HUDEP-2 (cell line): ENCODE results near the gene ALDH4A1.

Experiments
- DNase-seq, 76 experiments: peaks; one replicate each; lab custom pipeline; 2025; ENCODE audit not compliant: unreplicated experiment in 76 of 76; lab: John Stamatoyannopoulos, UW

Gene ALDH4A1

DNA sequence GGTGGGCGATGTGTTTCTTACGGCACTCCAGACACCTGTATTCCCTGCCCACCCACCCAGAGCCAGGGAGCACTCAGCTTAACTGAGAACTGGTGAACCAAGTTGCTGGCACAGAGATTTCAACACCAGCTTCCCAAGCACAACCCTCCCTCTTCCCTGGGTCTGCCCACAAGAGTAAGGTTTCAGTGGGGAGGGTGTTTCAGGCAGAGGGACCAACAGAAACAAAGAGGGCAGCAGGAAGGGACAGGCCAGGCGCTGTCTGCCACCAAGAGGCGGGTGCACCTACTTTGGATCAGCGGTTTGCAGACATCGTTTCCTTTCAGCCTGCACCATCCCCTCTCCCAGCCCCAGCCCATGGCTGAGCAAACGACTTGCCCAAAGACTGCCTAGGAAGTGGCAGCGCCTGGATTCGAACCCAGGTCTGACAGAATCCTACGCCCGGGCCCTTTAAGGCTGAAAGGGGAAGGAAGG, 21.9 kb upstream of the ALDH4A1 start:
- DNase-seq: no peak

DNA sequence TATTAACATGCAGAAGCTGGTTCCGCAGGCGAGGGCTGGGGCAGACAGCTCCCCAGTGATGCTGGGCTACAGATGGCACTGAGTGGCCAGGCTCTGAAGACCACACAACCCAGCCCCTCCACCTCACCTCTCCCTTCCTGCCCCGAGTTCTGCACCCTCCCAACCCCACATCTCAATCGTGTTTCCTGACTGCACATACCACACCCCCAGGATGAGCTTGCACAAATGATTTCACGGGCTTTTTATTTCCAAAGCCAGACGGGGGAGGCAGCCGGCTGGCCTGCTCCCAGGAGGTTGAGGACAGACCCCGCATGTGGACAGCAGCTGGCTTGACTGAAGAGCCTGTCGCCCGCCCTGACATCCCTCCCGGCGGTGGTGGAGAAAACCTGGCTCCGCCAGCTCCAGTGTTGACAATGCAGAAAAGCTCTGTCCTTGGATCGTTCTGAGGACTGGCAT, 21.4 kb upstream of the ALDH4A1 start:
- DNase-seq: no peak

DNA sequence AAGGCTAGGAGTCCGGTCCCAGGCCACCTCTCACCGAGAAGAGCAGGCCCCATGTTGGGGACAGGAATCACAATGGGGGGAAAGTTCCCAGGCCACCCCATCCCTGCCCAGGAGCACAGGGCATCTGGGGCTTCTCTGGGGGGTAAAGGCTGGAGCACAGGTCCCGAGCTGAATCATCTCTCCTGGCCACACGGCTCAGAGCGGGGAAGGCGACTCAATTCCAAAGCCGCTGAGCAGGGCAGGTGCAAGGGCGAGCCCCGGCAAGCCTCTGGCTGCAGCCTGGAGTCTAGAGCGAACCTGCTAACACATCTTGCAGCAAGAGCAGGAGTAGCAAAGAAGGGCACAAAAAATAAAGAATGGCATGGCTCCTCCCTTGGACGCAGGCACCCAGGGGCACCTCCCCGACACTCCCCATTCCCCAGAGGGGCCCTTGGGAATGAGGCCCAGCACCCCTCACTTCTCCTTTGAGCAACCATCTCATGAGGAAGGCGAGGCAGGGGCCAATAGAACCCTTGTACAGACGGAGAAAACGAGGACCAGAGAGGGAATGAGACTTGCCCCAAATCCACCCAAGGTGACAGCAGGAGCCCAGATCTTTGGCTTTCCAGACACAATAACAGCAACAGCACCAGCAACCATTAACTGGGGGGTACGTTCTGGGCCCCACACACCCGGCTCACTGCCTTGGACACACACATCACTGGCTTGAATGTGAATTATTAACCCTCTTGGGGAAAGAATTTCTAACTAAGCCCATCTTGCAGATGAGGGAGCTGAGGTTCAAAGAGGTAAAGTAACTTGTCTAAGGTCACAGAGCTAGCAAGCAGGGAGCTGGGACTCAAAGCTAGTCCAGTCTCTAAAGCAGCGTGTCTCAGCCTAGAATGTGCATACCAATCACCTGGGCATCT, 20.7 kb upstream of the ALDH4A1 start:
- DNase-seq: no peak

DNA sequence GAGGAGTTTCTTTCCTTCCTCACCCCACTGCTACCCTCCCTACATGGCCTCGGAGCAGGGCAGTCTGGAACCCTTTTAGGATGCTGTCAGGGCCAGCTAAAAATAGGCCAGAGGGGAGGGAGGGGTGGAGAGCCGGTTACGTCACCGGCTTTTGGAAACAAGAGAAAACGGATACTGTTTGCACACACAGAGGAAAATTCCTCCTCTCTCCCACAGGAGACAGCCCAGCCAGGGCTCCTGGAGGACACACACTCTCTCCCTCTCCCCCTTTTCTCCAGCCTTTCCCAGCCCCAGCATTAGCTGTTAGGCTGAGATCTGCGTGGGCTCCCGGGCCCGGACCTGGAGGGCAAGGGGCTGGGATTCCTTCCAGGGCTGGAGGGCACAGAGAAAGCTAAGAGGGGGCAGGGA, 20.0 kb upstream of the ALDH4A1 start:
- no peak for DNase-seq

DNA sequence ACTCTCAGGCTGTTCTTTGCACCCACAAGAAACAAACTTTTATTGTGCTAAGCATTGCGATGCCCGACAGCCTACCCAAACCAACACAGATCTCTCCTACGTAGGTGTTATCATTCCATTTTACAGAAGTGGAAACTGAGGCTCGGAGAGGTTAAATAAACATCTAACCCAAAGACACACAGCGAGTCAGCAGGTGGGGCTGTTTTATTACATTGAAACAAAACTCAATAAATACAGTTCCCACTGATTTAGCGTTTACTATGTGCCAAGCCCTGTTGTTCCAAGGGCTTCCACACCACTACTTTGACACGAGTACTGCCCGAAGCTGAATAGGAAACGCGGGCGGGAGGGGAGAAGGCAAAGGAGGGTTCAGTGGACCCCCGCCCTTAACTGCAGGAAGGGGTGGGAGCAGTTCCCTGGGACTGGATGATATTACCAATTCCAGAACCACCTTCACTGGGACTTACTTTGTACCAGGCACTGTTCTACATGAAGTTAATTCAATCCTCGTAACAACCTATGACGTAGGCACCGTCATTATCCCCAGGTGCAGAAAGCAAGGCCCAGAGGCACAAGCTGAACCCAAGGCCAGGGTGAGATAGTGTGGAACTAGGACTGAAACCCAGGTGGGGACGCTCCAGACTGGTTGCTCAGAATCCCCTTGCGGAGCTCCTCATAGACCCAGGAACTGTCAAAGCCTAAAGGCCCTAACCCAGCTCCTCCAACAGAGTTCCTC, 19.3 kb upstream of the ALDH4A1 start:
- no peak for DNase-seq

DNA sequence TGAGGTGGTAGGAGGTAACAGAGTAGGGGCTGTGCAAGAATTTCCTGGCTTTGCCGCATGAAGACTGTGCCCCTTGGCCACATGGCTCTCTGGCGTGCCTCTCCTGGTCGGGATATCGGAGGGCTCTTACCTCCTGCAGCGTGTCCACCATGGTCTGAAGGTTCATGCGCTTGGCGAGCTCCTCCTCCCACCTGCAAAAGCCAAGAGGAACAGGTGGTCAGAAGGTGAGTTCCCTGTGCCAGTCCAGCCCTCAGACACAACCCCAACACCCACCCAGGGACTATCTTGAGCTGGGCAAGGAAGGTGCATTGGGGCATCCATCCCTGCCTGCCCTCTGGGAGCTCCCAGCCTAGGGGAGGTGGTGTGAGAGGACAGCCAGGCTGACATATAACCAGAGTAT, 18.6 kb upstream of the ALDH4A1 start:
- DNase-seq: no peak

DNA sequence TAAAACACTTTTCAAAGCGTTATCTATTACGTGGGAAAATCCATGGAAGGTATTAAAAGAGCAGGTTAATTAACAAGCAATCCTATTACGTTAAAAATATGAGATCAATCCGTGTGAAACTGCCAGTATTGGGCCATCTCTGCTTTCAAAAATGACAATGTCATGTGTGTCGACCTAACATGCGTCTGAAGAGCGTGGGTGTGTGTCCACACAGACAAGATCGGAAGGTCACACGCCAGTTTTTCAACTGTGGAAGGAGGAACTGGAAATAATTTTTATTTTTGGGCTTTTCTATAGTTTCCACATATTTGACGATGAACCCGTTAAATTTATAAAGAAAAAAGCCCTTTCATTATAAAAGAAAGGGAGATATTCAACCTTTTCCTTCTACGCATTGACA, 17.6 kb upstream of the ALDH4A1 start:
- no peak for DNase-seq

DNA sequence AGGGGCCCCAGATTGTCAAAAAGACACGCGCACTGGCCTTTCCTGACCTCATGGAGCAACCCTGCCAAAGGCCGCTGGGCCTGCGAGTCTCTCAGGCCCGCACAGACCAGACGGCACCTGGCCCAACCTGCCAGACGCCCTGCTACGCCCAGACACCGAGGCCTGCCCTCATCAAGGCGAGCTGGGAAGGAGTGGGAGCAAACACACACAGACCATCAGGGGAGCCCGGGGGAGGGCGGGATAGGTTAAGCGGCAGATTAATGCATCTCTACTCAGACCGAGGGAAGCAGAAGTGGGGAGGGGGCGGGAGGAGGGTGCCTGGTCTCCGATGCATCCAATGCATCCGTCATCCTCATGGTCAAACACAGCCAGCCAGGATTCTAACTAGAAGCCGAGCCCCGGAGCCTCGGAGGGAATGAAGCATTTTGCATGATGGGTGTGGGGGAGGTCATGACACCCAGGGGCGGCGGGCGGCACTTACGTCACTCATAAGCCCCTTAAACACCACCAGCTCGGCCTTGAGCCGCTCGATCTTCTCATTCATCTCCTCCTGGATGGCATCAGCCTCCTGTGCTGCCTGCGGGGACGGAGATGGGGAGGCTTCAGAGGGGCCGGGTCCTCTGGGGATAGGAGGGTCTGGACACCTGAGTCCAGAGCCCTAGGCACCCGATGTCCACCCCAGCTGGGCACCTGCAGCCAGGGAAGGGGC, 17.0 kb upstream of the ALDH4A1 start:
- DNase-seq: no peak

DNA sequence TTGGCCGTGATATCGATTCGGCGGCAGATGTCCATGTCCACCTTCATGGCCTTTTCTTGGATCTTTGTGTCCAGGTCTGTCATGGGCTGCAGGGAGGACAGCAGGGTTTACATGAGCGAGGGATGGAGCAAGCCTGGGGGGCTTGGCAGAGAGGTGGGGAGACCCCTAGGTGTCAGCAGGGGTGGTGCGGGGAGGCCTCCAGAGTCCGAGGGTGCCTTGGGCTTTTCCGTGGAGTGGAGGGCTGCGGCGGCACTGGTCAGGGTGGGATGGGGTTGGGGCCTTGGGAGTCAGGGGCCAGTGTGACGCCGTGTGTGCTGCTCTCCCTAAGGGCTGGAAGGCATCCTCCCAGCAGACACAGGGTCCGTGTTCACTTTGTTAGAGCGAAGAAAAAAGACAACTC, 16.1 kb upstream of the ALDH4A1 start:
- DNase-seq: no peak

DNA sequence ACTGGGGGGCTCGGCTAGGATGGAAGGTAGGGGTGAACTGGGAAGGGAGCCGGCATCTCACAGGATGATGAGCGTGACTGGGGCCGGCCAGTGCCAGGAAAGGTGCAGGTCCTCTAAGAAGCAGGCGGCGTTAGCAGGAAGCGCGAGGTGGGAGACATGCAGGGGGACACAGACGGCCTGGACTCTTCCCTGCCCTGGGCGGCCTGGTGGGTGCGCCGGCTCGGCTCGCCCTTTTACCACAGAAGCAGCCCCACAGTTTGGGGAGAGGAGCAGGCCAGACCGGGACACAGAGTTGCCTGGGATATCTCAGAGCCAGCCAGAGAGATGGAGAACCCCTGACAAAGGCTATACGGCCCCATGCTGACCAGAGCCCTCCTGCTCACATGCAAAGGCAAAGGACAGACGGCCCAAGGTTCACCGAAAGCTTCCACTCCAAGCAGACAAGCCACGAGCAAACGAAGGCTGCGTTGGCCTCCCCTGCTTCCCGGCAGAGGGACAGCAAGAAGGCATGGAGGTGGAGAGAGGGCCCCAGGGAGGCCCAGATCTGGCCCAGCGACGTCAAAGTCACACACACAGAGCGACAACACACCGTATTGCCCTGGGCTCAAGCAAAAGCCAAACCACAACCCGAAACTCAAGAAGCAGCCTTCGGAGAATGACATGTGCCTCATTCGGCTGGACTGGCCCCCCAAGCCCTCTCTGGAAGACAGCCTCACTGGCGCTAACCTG, 14.9 kb upstream of the ALDH4A1 start:
- DNase-seq: no peak

DNA sequence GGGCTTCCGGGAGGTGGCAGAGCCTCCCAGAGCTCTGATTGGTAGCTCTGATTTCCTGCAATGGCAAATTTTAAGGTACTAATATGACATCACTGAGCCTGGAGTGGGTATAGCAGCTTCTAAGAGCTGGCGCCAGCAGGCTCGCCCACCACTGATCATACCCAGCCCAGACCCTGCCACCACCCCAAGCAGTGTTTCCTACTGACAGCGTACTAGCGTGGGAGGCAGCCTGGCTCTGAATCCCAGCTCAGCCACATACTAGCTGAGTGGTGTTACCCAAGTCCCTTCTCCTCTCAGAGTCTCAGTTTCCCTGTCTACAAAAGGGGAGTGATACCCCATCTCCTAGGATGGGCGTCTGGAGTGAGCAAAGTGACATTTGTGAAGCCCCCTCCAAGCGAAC, 13.0 kb upstream of the ALDH4A1 start:
- DNase-seq: peak in 2 of 76 experiments; percentile 8 to 18

DNA sequence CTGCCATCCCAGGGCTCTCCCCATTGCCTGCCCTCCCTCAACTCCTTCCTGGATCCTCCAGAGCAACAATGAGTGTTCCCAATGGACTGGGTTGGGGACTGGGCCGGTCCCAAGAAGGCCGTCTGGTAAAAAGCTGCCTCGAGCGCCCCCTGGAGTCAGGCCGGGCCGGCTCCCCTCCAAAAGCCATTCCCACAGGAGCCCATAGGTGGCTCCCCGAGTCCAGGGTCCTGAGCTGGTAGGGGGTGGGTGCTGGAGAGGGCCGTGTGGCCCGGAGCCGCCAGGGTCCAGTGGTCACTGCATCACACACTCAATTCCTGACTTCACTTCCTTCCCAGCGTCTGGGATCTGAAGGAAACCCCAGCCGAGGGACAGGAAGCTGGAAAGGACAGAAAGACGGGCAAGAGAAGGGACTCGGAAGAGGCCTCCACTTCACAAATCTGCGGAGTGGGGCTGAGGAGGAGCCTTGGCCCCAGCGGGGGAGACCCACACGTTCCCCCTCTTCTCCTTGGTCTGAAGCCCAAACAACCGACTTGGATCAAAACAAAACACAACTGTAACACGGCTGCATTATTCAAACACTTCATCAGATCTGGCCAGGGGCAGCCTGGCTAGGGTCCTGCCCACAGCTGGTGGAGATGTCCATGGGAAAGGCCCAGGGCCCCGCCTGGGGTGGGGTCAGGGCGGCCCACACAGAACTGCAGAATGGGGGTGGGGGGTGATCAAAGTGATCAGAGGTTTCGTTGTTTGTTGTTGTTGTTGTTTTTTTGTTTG, 10.9 kb upstream of the ALDH4A1 start:
- peak in 59 of 76 experiments; percentile 6 to 77 (median 56) for DNase-seq

DNA sequence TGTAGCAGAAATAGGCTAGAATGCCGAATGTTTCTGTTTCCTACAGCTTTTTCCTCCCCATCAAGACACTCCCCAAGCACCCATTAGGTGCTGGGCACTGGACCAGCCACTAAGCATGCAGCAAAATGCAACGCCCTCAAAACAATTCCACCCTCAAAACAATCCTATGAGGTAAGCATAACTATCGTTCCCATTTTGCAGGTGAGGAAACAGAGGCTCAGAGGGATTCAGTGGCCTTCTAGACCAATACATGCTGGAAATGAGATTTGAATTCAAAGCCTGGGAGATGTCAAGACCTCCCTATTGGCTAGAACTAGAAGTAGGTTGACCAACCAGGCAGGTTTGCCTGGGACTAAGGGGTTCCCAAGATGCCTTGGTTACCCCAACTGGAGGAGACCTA, 10.2 kb upstream of the ALDH4A1 start:
- DNase-seq: no peak

DNA sequence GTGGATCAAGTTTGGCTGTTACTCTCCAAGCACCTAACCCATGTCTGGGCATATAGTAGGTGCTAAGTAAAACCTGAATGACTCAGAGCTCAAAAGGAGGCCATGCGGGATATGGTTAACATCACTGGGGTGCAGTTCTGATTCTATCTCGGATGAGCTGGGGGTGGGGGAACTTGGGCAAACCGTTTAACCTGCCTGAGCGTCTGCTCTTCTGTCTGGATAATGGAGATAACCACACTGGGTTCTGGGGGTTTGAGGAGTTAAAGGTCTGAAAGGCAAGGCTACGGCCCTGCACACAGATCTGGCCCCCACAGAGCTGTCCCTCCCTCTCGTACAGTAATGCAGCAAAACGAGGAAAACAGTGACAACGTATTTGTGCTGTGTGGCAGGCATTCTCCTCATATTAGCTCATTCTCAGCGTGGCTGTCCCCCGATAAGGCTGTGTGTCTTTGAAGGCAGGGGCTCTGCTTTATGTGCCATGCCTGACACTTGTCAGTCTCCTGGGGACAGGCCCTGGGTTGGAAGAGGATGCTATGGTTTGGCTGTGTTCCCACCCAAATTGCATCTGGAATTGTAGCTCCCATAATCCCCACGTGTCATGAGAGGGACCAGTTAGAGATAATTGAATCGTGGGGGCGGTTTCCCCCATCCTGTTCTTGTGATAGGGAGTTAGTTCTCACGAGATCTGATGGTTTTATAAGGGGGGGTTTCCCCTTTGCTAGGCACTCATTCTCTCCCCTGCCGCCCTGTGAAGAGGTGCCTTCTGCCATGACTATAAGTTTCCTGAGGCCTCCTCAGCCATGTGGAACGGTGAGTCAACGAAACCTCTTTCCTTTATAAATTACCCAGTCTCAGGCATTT, 6.8 kb upstream of the ALDH4A1 start:
- DNase-seq: peak in 75 of 76 experiments; percentile 25 to 92 (median 75)

DNA sequence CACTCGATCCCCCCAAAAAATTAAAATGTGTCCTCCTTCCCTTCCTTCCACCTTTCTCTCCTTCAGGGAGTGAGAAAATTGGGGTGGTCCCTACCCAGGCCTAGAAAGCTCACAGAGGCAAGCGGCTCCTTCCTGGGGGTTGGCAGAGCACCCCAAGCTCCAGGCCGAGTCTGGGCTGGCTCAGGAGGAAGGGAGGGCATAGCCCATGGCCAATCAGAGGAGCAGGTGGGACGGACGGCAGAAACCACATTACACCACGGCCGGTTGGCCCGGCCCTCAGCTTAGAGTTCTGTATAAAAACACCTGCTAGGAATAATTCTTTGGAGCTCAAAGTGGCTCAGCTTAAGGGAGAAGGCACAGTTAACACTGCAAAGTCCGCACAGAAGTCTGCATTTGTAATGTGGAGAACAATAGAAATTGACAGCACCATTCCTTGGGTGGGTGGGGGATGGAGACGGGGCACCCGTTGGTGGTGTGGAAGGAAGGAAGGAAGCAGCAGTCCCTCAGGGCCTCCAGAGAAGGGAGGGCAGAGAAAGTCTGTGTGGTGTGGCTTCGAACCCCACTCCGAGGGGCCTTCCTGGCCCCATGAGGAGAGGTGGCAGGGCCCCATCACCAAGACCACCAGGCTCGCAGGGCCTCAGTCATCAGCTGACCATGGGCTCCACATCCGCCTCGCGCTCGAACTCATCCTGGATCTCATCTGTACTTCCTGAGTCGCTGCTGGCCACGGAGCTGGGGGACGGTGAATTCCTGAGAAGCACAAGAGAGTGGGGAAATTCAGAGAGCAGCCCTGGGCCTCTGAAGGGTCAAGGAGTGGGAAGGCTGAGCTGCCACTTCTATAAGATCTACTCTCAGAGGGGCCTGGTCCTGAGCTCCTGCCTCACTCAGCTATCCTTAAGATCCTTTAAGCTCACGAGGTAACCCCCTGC, 5.8 kb upstream of the ALDH4A1 start:
- peak in 73 of 76 experiments; percentile 25 to 88 (median 69) for DNase-seq

DNA sequence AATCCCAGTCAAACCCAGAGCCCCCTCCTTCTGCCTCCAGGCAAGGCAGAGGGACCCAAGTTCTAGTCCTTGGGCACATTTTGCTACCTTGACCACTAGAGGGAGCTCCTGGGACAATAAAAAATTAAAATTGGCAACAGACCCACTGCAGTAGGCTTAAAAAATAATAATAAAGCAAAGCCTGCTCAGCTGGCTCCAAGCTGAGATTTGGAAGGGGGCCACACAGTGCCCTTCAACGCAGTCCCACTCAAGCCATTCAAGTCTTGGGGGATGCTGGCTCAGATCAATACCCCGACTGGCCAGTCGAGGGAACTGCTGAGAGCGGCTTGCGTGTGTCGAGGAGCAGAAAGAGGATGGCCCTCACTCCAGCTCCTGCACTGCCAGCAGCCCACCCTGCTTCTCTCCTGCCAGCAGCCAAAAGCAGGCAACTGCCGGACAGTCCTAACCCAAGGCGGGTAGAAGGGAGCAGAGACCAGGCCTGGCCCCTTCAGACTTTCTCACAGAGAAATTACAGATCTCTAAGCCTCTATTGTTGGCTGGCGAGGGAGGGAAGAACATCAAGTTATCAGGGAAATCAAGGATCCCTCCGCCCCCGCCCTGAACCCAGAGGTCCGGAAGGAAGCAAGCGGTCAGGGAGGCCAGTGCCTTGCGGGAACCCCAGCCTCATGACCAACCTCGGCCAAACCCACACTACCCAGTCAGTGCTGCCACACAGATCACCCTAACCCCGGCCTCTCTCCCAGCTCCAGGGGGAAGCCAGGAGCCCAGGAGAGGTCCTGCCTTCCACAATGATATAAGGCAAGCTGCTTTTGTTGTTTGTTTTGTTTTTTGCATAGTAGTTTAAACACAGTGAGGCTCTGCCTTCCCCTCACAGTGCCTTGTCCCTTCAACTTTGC, 4.9 kb upstream of the ALDH4A1 start:
- peak in 68 of 76 experiments; percentile 10 to 84 (median 54) for DNase-seq
